GM18858 (cell line): ENCODE measurements around the gene MYH6.
"Not testable (repeated sequence)": the region's sequence is repeated elsewhere in the genome, so short reads cannot be mapped to it uniquely, and the experiment has no call there.

Experiments
- ATAC-seq: cut with Tn5 transposase; IDR thresholded peaks from one replicate; pipeline ENCODE4 v1.9.1; 2021; ENCODE audit not compliant: unreplicated experiment

MYH6 gene

DNA sequence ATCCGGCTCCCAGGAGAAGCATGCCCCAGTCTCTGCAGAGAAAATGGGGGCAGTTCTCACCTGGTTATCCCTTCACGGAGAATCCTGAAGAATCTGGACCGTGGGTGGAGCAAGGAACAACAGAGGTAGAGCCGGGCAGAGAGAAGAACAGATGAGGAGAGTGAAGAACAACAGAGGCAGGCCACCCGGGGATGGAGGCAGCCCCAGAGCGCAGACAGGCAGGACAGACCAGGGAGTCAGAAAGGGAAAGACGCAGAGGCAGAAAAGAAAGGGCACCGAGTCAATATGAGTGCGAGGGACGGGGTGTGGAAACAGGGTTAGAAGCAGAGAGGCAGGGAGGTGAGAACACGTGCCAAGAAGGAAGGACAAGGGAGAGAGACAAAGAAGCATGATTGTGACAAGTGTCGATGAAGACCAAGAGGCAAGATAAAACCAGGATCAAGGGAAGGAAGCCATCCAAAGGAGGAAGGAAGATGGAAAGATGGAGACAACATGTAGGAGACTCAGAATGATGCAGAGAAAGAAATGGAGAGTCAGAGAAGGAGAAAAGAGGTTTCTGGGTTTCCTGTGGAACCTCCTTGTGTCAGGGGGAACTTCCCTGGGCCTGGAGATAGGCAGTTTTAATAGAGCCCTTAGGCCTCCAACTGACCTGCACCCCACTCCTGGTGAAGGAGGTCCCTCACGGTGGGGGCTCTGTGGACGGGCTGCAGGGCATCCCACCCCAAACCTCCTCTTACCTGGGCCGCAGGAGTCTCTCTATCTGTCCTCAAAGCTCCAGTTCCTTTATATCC is at the start of gene MYH6:
MYH6 (minus strand) TSS at position 758 of the 791 bp plus-strand sequence. CDS start 1,050 bp downstream, outside the sequence.
- ATAC-seq: no peak

DNA sequence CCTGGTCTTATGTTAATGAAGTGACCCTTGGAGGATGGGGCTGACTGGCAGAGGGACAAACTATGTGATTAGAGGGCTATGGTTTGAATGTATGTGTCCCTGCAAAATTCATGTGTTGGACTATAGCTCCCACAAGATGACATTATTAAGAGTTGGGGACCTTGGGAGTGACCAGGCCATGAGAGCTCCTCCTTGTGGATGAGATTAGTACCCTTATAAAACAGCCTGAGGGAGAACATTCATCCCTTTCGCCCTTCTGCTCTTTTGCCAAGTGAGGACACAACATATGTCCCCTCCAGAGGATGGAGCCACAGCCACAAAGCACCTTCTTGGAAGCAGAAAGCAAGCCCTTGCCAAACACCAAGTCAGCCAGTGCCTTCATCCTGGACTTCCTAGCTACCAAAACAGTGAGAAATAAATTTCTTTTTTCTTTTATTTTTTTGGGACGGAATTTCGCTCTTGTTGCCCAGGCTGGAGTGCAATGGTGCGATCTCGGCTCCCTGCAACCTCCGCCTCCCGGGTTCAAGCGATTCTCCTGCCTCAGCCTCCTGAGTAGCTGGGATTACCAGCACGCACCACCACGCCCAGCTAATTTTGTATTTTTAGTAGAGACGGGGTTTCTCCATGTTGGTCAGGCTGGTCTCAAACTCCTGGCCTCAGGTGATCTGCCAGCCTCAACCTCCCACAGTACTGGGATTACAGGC is 49.0 kb upstream of the MYH6 start:
- not testable (repeated sequence) for ATAC-seq

- ATAC-seq: no peak
These were observed 46.4 kb upstream of the MYH6 start for GRCh38 chr14:23454445-23454856.

- no peak for ATAC-seq
These were observed 44.2 kb upstream of the MYH6 start for GRCh38 chr14:23452237-23452636.

DNA sequence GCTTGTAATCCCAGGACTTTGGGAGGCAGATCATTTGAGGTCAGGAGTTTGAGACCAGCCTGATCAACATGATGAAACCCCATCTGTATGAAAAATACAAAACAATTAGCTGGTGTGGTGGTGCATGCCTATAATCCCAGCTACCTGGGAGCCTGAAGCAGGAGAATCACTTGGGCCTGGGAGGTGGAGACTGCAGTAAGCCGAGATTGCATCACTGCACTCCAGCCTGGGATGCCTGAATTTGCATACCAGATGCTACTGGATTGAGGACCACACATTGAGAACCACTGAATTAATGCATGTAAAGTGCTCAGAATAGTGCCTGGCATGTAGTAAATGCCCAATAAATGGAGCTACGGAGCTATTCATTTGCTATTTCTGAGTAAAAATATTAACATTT is 42.3 kb upstream of the MYH6 start:
- ATAC-seq: no peak

GRCh38 chr14:23449314-23449713 is 41.2 kb upstream of the MYH6 start:
- no peak for ATAC-seq

DNA sequence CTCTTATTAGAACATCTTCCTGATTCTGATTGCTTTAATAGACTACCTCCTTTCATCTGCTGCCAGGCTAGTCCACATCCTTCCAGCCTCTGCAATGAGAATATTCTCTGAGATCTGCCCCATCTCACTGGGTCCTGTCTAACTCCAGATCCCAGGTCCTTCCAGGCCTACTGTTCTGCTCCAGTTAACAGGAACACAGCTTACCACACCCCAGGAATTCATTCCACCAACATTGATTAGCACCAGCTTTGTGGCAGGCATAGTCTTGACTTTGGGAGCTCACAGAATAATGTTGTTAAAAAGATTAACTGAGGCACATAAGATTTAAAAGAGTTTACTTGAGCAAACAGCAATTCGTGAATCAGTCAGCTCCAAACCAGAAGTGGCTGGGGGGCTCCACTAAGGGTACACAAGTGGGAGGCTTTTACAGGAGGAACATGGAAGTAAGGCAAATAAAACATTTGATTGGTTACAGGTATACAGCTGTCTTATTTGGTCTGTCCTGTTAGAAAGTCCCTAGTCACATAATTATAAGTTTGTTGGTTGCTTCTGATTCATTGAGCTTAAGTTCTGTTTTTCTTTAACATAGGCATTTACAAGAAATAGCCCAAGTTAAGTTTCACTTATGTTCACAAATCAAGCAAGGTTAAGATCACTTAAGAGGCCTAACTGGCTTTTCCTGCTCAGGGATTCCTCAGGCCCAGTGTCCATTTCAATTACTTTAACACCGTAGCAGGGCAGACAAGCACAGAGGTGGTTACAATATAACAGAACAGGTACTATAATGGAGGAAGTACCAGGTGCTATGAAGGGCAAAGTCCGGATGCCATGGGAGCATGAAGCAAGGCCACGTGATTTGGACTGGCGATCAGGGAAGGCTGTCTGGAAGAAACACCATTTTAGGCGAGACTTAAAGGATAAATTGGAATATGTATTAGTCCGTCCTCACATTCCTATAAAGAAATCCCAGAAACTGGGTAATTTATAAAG is 39.6 kb upstream of the MYH6 start:
- no peak for ATAC-seq

DNA sequence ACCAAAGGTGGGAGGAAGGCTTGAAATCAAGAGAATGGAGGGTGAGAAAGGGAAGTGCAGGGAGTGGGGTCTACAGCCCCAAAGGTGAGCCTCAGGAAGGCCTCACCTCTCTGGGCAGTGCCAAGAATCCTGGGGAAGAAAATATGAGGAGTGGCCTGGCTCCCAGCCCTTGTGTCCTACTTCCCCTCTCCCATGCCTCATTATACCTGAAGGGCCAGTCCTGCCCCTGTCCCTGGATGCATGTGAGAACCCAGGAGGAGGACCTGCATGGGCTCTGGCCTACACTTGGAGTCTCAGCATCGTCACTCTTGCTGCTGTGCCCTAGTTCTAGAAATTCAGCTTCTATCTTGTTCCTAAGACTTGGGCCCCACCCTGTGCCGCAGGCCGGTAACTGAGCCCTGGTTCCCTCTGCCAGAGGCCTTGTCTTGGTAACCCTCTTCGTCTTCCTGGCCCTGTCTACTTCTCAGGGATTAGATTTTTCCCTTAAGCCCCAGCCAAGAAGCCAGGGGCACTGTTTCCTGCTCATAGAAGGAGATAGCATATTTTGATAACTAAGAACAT is 38.3 kb upstream of the MYH6 start:
- no peak for ATAC-seq

DNA sequence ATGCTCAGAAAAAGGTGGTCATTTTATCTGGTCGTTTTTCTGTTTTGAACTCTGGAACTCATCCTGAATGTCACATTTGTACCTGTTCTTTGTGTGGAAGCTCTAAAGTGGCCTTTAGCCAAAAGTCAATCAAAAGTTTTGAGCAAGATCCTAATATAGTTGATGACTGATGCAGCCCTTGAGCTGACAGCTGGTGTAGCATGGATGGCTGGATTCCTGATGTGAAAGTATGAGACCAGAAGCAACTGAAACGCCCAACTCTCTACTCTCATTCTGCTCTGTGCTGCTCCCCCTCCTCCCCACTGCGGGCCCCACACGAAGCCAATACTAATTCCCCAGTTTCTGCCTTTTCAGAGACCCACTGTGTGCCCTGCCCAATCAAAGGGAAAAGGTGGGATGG is 37.7 kb upstream of the MYH6 start:
- ATAC-seq: no peak

DNA sequence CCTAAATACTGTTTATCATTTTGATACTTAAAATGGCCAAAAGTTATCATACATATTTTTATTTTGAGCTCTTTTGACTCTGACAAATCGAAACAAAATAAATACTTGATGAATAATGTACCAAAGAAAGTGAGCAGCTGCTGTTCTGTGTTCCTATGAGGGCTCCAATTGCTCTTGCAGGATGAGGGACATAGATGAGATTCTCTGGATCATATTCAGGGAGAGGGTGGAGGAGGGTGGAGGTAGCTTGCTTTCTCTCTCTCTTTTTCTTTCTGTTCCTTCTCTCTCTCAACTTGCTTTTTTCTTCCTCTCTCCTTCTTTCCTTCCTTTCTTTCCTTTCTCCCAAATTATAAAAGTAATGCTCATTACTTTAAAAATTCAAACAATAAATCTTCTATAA is 36.2 kb upstream of the MYH6 start:
- ATAC-seq: no peak

DNA sequence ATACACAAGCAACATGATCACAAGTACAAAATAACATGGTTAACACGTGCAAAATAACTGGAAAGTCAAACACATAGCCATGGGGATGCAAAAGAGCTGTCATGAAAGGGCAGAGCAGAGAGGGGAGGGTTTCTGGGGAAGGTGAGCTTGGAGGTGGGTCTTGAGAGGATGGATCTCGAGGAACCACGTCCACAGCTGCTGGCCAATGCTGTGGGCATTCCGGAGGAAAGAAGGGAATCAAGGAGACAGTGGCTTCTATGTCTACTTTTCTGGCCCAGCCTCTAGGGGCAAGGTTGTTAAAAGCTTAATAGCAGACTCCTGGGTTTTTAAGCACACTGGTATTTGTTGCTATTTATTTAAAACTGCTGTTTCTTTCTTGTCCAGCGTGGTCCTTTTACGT is 35.8 kb upstream of the MYH6 start:
- no peak for ATAC-seq

- ATAC-seq: no peak
These were observed 35.3 kb upstream of the MYH6 start for GRCh38 chr14:23443411-23443812.

- no peak for ATAC-seq
These were observed 34.8 kb upstream of the MYH6 start for GRCh38 chr14:23442721-23443356.

GRCh38 chr14:23441076-23441475 is 33.0 kb upstream of the MYH6 start:
- no peak for ATAC-seq

DNA sequence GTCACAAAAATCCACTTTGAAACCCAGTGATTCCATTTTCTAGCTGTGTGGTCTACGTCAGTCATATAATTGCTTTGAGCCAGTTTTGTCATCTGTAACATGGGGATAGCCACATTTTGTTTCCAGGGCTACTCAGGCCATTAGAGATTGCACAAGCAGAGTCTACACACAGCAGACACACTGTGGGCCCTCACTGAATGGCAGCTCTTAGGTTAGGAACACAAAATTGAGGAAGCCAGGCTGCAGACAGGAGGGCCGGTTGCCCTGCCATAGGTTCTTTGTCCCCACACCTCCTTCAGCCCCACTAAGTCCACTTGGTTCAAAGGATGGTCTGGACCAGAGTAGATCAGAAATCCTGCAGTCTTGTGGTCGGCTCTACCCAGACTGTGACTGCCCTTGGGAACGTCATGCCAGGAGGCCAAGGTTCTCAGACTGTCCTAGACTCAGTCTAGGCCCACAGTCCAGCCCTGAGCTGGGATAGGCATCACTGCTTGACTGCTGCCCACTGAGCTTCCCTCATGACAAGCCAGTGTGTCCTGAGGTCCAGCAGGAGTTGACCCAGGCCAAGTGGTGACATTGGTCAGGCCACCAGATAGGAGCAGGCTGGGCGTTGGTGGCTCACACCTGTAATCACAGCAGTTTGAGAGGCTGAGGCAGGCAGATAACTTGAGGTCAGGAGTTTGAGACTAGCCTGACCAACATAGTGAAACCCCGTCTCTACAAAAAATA is 31.2 kb upstream of the MYH6 start:
- no peak for ATAC-seq

DNA sequence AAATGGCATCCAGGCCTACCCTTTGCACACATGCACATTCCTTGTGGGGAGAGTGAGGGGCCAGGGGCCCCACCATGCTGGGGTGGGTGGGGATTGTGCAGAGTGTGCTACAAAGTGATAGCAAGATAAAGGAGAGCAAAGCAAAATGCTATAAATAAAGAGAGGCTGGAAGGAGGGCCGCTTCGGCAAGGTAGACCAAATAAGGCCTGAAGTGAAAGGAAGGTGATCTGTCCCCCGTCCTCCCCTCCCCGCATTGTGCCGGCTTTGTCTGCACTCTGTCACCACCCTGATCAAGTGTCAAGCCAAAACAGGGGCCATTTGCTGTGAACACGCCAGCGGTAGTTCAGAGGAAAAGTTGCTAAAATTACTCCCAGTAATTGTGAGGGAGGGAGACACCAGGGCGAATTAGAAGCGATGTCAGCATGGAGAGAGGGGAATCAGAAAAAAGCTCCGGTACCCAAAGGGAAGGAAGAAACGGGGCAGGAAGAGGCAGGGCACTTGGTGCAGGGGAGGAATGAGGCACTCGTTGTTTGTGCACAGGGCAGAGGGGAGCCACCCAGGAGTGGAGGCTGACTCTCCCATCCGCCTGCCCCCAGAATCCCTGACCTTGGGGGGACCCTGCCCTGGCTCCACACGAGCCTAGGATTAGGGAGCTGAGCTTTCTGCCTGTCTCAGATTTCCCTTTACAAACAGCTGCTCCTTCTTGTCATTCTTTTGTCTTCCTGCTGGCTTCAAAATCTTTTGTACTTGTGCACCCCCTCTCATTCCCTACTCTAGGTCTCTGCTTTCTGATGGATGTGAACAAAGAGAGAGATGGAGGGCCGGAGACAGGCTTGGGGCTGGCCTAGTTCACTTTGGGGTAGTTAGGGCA is 30.3 kb upstream of the MYH6 start:
- no peak for ATAC-seq

DNA sequence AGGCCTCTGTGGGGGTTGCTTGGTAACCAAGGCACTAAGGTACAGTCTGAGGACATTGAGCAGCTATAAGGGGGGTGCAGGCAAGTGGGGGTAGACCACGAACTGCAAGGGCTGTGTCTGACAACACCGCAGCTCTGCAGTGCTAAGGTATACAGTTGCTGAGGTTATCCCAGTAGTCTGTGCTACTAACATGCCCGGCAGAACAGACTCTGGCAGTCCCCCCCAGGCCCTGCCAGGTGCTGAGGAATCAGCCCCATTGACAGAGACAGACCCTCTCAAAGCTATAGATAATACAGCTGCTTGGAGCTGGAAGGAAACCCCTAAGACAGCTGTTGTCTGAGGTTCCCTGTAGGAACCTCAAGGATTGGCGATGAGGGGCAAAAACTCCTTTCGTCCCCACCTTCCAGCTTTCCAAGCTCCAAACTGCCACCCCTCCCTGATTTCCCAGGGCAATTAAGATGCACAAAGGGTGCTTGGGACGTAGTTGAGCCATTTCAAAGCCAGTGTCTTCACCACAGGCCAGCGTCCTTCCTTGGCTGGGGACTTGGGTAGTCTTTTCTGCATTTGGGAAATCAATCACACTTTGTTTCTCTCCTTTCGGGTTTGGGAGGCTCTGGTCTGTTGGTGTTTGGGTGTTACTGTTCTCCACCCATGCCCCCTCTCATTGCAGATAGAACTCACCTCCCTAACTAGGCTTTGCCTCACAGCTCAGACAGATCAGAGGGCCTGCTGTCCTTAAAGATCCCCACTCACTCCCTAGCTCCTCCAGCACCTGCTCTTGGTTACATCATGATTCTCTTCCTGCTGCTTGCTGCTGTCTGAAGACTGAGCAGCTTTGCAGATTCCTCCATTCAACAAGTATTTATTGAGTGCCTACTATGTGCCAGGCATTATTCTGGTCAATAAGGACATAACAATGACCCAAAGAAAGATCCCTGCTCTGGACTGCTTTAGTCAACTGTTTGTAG is 29.3 kb upstream of the MYH6 start:
- no peak for ATAC-seq
